Measurements from ENCODE around the gene PDCD2L.
"Not testable (repeated sequence)": the region's sequence is repeated elsewhere in the genome, so short reads cannot be mapped to it uniquely, and the experiment has no call there.

Gene PDCD2L

DNA sequence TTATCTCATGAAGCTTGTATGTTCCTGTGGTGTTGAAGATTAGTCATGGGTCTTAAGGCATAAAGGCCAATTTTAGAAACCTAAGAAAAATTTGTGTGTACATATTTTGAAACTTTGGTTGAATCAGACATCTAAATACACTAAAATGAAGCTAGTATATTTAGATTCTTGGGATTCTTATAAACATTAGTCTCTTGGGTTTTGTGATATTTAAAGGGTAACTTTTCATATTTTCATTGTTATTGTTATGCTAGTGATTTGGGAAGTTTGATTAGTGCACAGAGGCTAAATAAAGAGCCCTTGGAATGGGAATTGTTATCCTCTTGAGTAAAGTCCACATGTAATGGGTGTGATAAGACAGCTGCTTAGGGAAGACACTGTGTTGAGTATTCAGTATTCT, 48.5 kb downstream of the PDCD2L start:
- Histone ChIP-seq H3K4me3 (ENCODE audit: insufficient read depth in 1 of 2, low read depth in 1 of 2, low read length in 2 of 2) (no peak overlapping the region), H3K18ac (ENCODE audit: low read depth in 1 of 2, low read length in 2 of 2) (no peak overlapping the region), H2BK5ac (ENCODE audit: low read depth, low read length, poor library complexity, severe bottlenecking) (no peak overlapping the region)

DNA sequence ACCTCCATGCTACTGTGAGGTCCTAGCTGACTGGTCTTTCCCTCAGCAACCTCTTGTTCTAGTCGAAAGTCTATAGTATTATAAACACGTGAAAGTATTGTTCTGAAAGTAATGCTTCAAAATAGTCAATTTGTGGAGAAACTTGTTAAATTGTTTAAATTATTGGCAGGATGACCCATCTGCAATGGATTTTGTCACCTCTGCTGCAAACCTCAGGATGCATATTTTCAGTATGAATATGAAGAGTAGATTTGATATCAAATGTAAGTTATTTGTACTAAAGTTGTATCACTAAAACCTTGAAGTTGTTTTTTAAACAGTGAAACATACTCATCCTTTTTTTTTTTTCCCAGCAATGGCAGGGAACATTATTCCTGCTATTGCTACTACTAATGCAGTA, 49.9 kb downstream of the PDCD2L start:
- no peak overlapping the region for H2BK15ac ChIP-seq (ENCODE audit: low read depth, poor library complexity, severe bottlenecking)
- H3K4me2 ChIP-seq (ENCODE audit: low read length, poor library complexity, severe bottlenecking) = no peak overlapping the region
- H3K36me3 ChIP-seq (ENCODE audit: control insufficient read depth in 1 of 2, insufficient read depth in 2 of 2, low read depth in 1 of 2, low read length in 2 of 2) = peaks cover 31 to 86% of the 10 kb centered on the region in 2 experiments
- no peak overlapping the region for H2BK5ac ChIP-seq (ENCODE audit: low read depth, low read length, poor library complexity, severe bottlenecking)
- H3K18ac ChIP-seq (ENCODE audit: low read depth in 1 of 2, low read length in 2 of 2) = no peak overlapping the region
- H3K4me3 ChIP-seq (ENCODE audit: insufficient read depth in 1 of 2, low read depth in 1 of 2, low read length in 2 of 2) = no peak overlapping the region
- no peak overlapping the region for H3K14ac ChIP-seq (ENCODE audit: low read length in 2 of 2)
- no peaks in the 10 kb centered on the region for H3K27me3 ChIP-seq (ENCODE audit: control insufficient read depth in 1 of 2, insufficient read depth in 1 of 2, low read length in 2 of 2)
- H3K9ac ChIP-seq (ENCODE audit: low read length) = no peak overlapping the region
- H3K4ac ChIP-seq (ENCODE audit: low read depth in 1 of 2, low read length in 2 of 2) = no peak overlapping the region
- H4K91ac ChIP-seq (ENCODE audit: low read length) = no peak overlapping the region
- no peak overlapping the region for H2AFZ ChIP-seq (ENCODE audit: low read depth, low read length)
- H3K23ac ChIP-seq (ENCODE audit: low read length in 2 of 2) = no peak overlapping the region
- H3K9me3 ChIP-seq (ENCODE audit: control insufficient read depth, low read length) = no peaks in the 10 kb centered on the region
- no peak for DNase-seq
- no peak overlapping the region for H3K27ac ChIP-seq (ENCODE audit: low read length, poor library complexity, severe bottlenecking)
- WGBS = 98% methylated on average over 2 of the region's 2 CpGs
- H3K4me1 ChIP-seq (ENCODE audit: control insufficient read depth, insufficient read depth, low read depth, low read length) = no peaks in the 10 kb centered on the region
- no peak overlapping the region for H2BK12ac ChIP-seq (ENCODE audit: low read length in 2 of 2)
- peaks cover 20% of the 10 kb centered on the region for H3K79me1 ChIP-seq (replicated peaks; ENCODE audit: low read length, poor library complexity, severe bottlenecking)
- no peak overlapping the region for H4K8ac ChIP-seq (ENCODE audit: low read length)
- no peak overlapping the region for H2BK120ac ChIP-seq (ENCODE audit: low read depth, low read length)
- no peak overlapping the region for H2AK5ac ChIP-seq (ENCODE audit: low read length, severe bottlenecking)

More for the DNA sequence above, 48.5 kb downstream of the PDCD2L start:
- Histone ChIP-seq H2AK5ac (ENCODE audit: low read length, severe bottlenecking) (no peak overlapping the region), H4K91ac (ENCODE audit: low read length) (no peak overlapping the region), H3K4me1 (ENCODE audit: control insufficient read depth, insufficient read depth, low read depth, low read length) (no peaks in the 10 kb centered on the region), H2BK12ac (ENCODE audit: low read length in 2 of 2) (no peak overlapping the region), H3K9ac (ENCODE audit: low read length) (no peak overlapping the region), H3K4ac (ENCODE audit: low read depth in 1 of 2, low read length in 2 of 2) (no peak overlapping the region), H4K8ac (ENCODE audit: low read length) (no peak overlapping the region), H3K27ac (ENCODE audit: low read length, poor library complexity, severe bottlenecking) (no peak overlapping the region), H3K9me3 (ENCODE audit: control insufficient read depth, low read length) (no peaks in the 10 kb centered on the region), H3K4me2 (ENCODE audit: low read length, poor library complexity, severe bottlenecking) (no peak overlapping the region), H2AFZ (ENCODE audit: low read depth, low read length) (no peak overlapping the region), H2BK120ac (ENCODE audit: low read depth, low read length) (no peak overlapping the region), H3K79me1 (replicated peaks; ENCODE audit: low read length, poor library complexity, severe bottlenecking) (peaks cover 16% of the 10 kb centered on the region), H3K14ac (ENCODE audit: low read length in 2 of 2) (no peak overlapping the region), H2BK15ac (ENCODE audit: low read depth, poor library complexity, severe bottlenecking) (no peak overlapping the region), H3K36me3 (ENCODE audit: control insufficient read depth in 1 of 2, insufficient read depth in 2 of 2, low read depth in 1 of 2, low read length in 2 of 2) (peaks cover 28 to 89% of the 10 kb centered on the region in 2 experiments), H3K23ac (ENCODE audit: low read length in 2 of 2) (no peak overlapping the region), H3K27me3 (ENCODE audit: control insufficient read depth in 1 of 2, insufficient read depth in 1 of 2, low read length in 2 of 2) (no peaks in the 10 kb centered on the region)
- no peak for DNase-seq

DNA sequence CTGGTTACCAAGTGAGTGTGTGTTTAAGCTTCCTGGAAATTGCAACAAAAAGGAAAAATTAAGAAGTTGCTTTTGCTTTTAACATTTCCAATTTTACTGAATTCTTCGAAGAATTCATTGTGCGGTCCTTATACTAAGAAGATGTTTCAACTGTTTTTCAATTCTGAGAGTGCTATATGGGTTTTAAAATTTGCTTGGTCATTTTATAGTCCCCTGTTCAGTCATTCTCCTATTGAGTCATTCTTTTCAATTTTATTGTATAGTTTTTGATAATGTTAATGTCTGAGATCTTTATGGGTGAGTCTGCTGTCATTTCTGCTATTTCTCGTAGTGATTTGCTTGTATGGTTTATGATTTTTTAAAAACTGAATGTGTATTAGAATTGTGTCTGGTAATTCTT, 50.5 kb downstream of the PDCD2L start:
- H4K91ac ChIP-seq (ENCODE audit: low read length) = no peak overlapping the region
- H3K4me2 ChIP-seq (ENCODE audit: low read length, poor library complexity, severe bottlenecking) = no peak overlapping the region
- no peaks in the 10 kb centered on the region for H3K4me1 ChIP-seq (ENCODE audit: control insufficient read depth, insufficient read depth, low read depth, low read length)
- no peak overlapping the region for H3K9ac ChIP-seq (ENCODE audit: low read length)
- DNase-seq = no peak
- H3K4me3 ChIP-seq (ENCODE audit: insufficient read depth in 1 of 2, low read depth in 1 of 2, low read length in 2 of 2) = no peak overlapping the region
- 100% methylated on average over 1 of the region's 3 CpGs for WGBS
- H2BK12ac ChIP-seq (ENCODE audit: low read length in 2 of 2) = no peak overlapping the region
- H3K9me3 ChIP-seq (ENCODE audit: control insufficient read depth, low read length) = no peaks in the 10 kb centered on the region
- no peak overlapping the region for H2BK5ac ChIP-seq (ENCODE audit: low read depth, low read length, poor library complexity, severe bottlenecking)
- no peak overlapping the region for H2AFZ ChIP-seq (ENCODE audit: low read depth, low read length)
- H3K79me1 ChIP-seq (replicated peaks; ENCODE audit: low read length, poor library complexity, severe bottlenecking) = peaks cover 25% of the 10 kb centered on the region
- peaks cover 33 to 86% of the 10 kb centered on the region in 2 experiments for H3K36me3 ChIP-seq (ENCODE audit: control insufficient read depth in 1 of 2, insufficient read depth in 2 of 2, low read depth in 1 of 2, low read length in 2 of 2)
- no peaks in the 10 kb centered on the region for H3K27me3 ChIP-seq (ENCODE audit: control insufficient read depth in 1 of 2, insufficient read depth in 1 of 2, low read length in 2 of 2)
- no peak overlapping the region for H3K27ac ChIP-seq (ENCODE audit: low read length, poor library complexity, severe bottlenecking)
- H4K8ac ChIP-seq (ENCODE audit: low read length) = no peak overlapping the region
- no peak overlapping the region for H3K23ac ChIP-seq (ENCODE audit: low read length in 2 of 2)
- no peak overlapping the region for H3K18ac ChIP-seq (ENCODE audit: low read depth in 1 of 2, low read length in 2 of 2)
- H2BK120ac ChIP-seq (ENCODE audit: low read depth, low read length) = no peak overlapping the region
- no peak overlapping the region for H2AK5ac ChIP-seq (ENCODE audit: low read length, severe bottlenecking)
- no peak overlapping the region for H3K14ac ChIP-seq (ENCODE audit: low read length in 2 of 2)
- no peak overlapping the region for H2BK15ac ChIP-seq (ENCODE audit: low read depth, poor library complexity, severe bottlenecking)
- H3K4ac ChIP-seq (ENCODE audit: low read depth in 1 of 2, low read length in 2 of 2) = no peak overlapping the region

GRCh38 chr19:34455783-34456480, 51.7 kb downstream of the PDCD2L start:
- not testable (repeated sequence) for H2AK5ac ChIP-seq (ENCODE audit: low read length, severe bottlenecking); H3K4me2 ChIP-seq (ENCODE audit: low read length, poor library complexity, severe bottlenecking); H3K4me3 ChIP-seq (ENCODE audit: insufficient read depth in 1 of 2, low read depth in 1 of 2, low read length in 2 of 2); H3K27me3 ChIP-seq (ENCODE audit: control insufficient read depth in 1 of 2, insufficient read depth in 1 of 2, low read length in 2 of 2); H2BK15ac ChIP-seq (ENCODE audit: low read depth, poor library complexity, severe bottlenecking); H2BK120ac ChIP-seq (ENCODE audit: low read depth, low read length); H3K14ac ChIP-seq (ENCODE audit: low read length in 2 of 2); H4K91ac ChIP-seq (ENCODE audit: low read length); DNase-seq; H3K9me3 ChIP-seq (ENCODE audit: control insufficient read depth, low read length); H3K4ac ChIP-seq (ENCODE audit: low read depth in 1 of 2, low read length in 2 of 2); H3K18ac ChIP-seq (ENCODE audit: low read depth in 1 of 2, low read length in 2 of 2); H2BK12ac ChIP-seq (ENCODE audit: low read length in 2 of 2); H3K27ac ChIP-seq (ENCODE audit: low read length, poor library complexity, severe bottlenecking); H2BK5ac ChIP-seq (ENCODE audit: low read depth, low read length, poor library complexity, severe bottlenecking); H2AFZ ChIP-seq (ENCODE audit: low read depth, low read length); H3K4me1 ChIP-seq (ENCODE audit: control insufficient read depth, insufficient read depth, low read depth, low read length); H4K8ac ChIP-seq (ENCODE audit: low read length); H3K23ac ChIP-seq (ENCODE audit: low read length in 2 of 2); H3K9ac ChIP-seq (ENCODE audit: low read length)
- Histone ChIP-seq H3K79me1 (replicated peaks; ENCODE audit: low read length, poor library complexity, severe bottlenecking) (peaks cover 26% of the 10 kb centered on the region), H3K36me3 (ENCODE audit: control insufficient read depth in 1 of 2, insufficient read depth in 2 of 2, low read depth in 1 of 2, low read length in 2 of 2) (peaks cover 32 to 86% of the 10 kb centered on the region in 2 experiments)
- 99% methylated on average over 10 of the region's 17 CpGs for WGBS
